Measurements from ENCODE around the gene PLPP1.

Gene PLPP1

DNA sequence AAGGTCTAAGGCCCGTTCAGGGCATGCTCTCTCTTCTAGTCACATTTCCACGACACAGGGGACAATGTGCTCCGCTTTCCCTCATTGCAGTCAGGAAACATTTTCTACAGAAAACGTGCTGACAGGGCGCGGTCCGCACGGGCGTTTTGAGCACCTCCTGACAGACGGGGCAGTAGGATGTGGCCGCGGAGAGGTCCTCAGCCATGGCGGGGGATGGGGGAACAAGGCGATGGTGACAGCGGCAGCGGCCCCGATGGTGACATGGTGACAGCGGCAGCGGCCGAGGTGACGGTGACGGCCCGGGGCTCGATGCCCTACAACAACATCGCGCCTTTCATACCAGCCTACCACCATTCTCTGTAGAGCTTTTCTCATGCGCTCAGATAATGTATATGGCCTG, 4.1 kb downstream of the PLPP1 start:
- Histone ChIP-seq H3K4me3 (replicated peaks; ENCODE audit: insufficient read depth, low read length) (no peak overlapping the region), H3K27me3 (ENCODE audit: insufficient read depth, poor library complexity, severe bottlenecking) (no peaks in the 10 kb centered on the region), H3K27ac (replicated peaks) (no peak overlapping the region)
- DNase-seq (ENCODE audit: low read depth in 1 of 2, low spot score in 1 of 2): no peak
- TF ChIP-seq POLR2AphosphoS5 (IDR thresholded peaks at IDR 0.05; ENCODE audit: low read depth) (no peak), SPI1 (IDR thresholded peaks at IDR 0.05; ENCODE audit: borderline replicate concordance, low read depth) (no peak), GABPA (IDR thresholded peaks at IDR 0.05; ENCODE audit: low read depth) (no peak), REST (IDR thresholded peaks at IDR 0.05; ENCODE audit: insufficient replicate concordance, low read depth) (no peak)
- TF ChIP-seq, protein P1, sequence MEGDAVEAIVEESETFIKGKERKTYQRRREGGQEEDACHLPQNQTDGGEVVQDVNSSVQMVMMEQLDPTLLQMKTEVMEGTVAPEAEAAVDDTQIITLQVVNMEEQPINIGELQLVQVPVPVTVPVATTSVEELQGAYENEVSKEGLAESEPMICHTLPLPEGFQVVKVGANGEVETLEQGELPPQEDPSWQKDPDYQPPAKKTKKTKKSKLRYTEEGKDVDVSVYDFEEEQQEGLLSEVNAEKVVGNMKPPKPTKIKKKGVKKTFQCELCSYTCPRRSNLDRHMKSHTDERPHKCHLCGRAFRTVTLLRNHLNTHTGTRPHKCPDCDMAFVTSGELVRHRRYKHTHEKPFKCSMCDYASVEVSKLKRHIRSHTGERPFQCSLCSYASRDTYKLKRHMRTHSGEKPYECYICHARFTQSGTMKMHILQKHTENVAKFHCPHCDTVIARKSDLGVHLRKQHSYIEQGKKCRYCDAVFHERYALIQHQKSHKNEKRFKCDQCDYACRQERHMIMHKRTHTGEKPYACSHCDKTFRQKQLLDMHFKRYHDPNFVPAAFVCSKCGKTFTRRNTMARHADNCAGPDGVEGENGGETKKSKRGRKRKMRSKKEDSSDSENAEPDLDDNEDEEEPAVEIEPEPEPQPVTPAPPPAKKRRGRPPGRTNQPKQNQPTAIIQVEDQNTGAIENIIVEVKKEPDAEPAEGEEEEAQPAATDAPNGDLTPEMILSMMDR (IDR thresholded peaks at IDR 0.05; ENCODE audit: insufficient read depth, low read length): no peak

- no peak for DNase-seq (ENCODE audit: low read depth in 1 of 2, low spot score in 1 of 2)
- TF ChIP-seq, protein P1 (IDR thresholded peaks at IDR 0.05; ENCODE audit: insufficient read depth, low read length): no peak
- TF ChIP-seq POLR2AphosphoS5 (IDR thresholded peaks at IDR 0.05; ENCODE audit: low read depth) (no peak), REST (IDR thresholded peaks at IDR 0.05; ENCODE audit: insufficient replicate concordance, low read depth) (no peak), GABPA (IDR thresholded peaks at IDR 0.05; ENCODE audit: low read depth) (no peak), SPI1 (IDR thresholded peaks at IDR 0.05; ENCODE audit: borderline replicate concordance, low read depth) (no peak)
- H3K27ac ChIP-seq (replicated peaks): no peak overlapping the region
- no peaks in the 10 kb centered on the region for H3K27me3 ChIP-seq (ENCODE audit: insufficient read depth, poor library complexity, severe bottlenecking)
- no peak overlapping the region for H3K4me3 ChIP-seq (replicated peaks; ENCODE audit: insufficient read depth, low read length)
Measured at GRCh38 chr5:55524816-55525215, 9.9 kb downstream of the PLPP1 start.

- DNase-seq (ENCODE audit: low read depth in 1 of 2, low spot score in 1 of 2): no peak
- Histone ChIP-seq H3K27ac (replicated peaks) (no peak overlapping the region), H3K27me3 (ENCODE audit: insufficient read depth, poor library complexity, severe bottlenecking) (no peaks in the 10 kb centered on the region), H3K4me3 (replicated peaks; ENCODE audit: insufficient read depth, low read length) (no peak overlapping the region)
- TF ChIP-seq GABPA (IDR thresholded peaks at IDR 0.05; ENCODE audit: low read depth) (no peak), POLR2AphosphoS5 (IDR thresholded peaks at IDR 0.05; ENCODE audit: low read depth) (no peak), SPI1 (IDR thresholded peaks at IDR 0.05; ENCODE audit: borderline replicate concordance, low read depth) (no peak), REST (IDR thresholded peaks at IDR 0.05; ENCODE audit: insufficient replicate concordance, low read depth) (no peak)
- TF ChIP-seq, protein P1 (IDR thresholded peaks at IDR 0.05; ENCODE audit: insufficient read depth, low read length): no peak
Measured at GRCh38 chr5:55523293-55523692, 11.5 kb downstream of the PLPP1 start.
